H9 (cell line): ENCODE measurements around the gene VWA1. TPM values are rescaled to one million over a fixed set of nuclear protein-coding genes. Genes with fewer than 3 reads are reported as not detected.
"Not testable (repeated sequence)": the region's sequence is repeated elsewhere in the genome, so short reads cannot be mapped to it uniquely, and the experiment has no call there.

Source experiments
- DNase-seq: peaks from one replicate; pipeline ENCODE4 v3.0.0-alpha.2; 2017
- H2AFZ ChIP-seq: one replicate; pipeline ENCODE4 v1.6.1; 2013; ENCODE audit warnings: mild to moderate bottlenecking, low read length, control low read depth, moderate library complexity
- H2AK5ac ChIP-seq: 2 replicates; pipeline ENCODE4 v1.6.1; 2013; ENCODE audit warnings: low read length, control low read depth, mixed read lengths; ENCODE audit not compliant: insufficient read length
- H2BK120ac ChIP-seq: one replicate; pipeline ENCODE4 v1.6.1; 2013; ENCODE audit warnings: low read depth, mild to moderate bottlenecking, low read length, control low read depth, inconsistent platforms; ENCODE audit not compliant: poor library complexity, severe bottlenecking
- H2BK12ac ChIP-seq: 2 replicates; pipeline ENCODE4 v1.6.1; 2013; ENCODE audit warnings: low read length, control low read depth, mixed read lengths, low read depth; ENCODE audit not compliant: insufficient read length
- H2BK15ac ChIP-seq: 2 replicates; pipeline ENCODE4 v1.6.1; 2013; ENCODE audit warnings: low read depth, low read length, control low read depth
- H2BK20ac ChIP-seq: one replicate; pipeline ENCODE4 v1.6.1; 2013; ENCODE audit warnings: low read depth, mild to moderate bottlenecking, low read length, control low read depth, inconsistent platforms; ENCODE audit not compliant: poor library complexity, severe bottlenecking
- H2BK5ac ChIP-seq: 2 replicates; pipeline ENCODE4 v1.6.1; 2013; ENCODE audit warnings: low read length, control low read depth, mixed read lengths; ENCODE audit not compliant: insufficient read length
- H3K14ac ChIP-seq: 2 replicates; pipeline ENCODE4 v1.6.1; 2013; ENCODE audit warnings: low read length, control low read depth; ENCODE audit not compliant: insufficient read depth
- H3K18ac ChIP-seq: 2 replicates; pipeline ENCODE4 v1.6.1; 2013; ENCODE audit warnings: low read depth, mild to moderate bottlenecking, mixed read lengths, low read length, control low read depth; ENCODE audit not compliant: insufficient read length
- H3K23ac ChIP-seq: 2 replicates; pipeline ENCODE4 v1.6.1; 2013; ENCODE audit warnings: low read length, control low read depth, mixed read lengths, low read depth; ENCODE audit not compliant: insufficient read length
- H3K23me2 ChIP-seq: 2 replicates; pipeline ENCODE4 v1.6.1; 2013; ENCODE audit warnings: low read depth, mild to moderate bottlenecking, mixed read lengths, low read length, control low read depth; ENCODE audit not compliant: insufficient read length, poor library complexity, severe bottlenecking
- H3K27ac ChIP-seq: 2 replicates; pipeline ENCODE4 v1.5.1; 2013; ENCODE audit warnings: low read length, control low read depth, mixed read lengths, low read depth; ENCODE audit not compliant: insufficient read length
- H3K27me3 ChIP-seq: 2 replicates; pipeline ENCODE4 v1.6.1; 2013; ENCODE audit warnings: low read length, control low read depth, inconsistent platforms; ENCODE audit not compliant: insufficient read depth
- H3K4ac ChIP-seq: 2 replicates; pipeline ENCODE4 v1.6.1; 2013; ENCODE audit warnings: low read depth, mild to moderate bottlenecking, control low read depth, inconsistent platforms, low read length, moderate library complexity
- H3K4me1 ChIP-seq: 2 replicates; pipeline ENCODE4 v1.6.1; 2013; ENCODE audit warnings: low read length, control low read depth, inconsistent platforms; ENCODE audit not compliant: insufficient read depth
- H3K4me2 ChIP-seq: 2 replicates; pipeline ENCODE4 v1.6.1; 2013; ENCODE audit warnings: low read length, control low read depth, mixed read lengths; ENCODE audit not compliant: insufficient read length, insufficient read depth
- H3K56ac ChIP-seq: 2 replicates; pipeline ENCODE4 v1.6.1; 2013; ENCODE audit warnings: low read depth, mild to moderate bottlenecking, mixed read lengths, low read length, control low read depth; ENCODE audit not compliant: insufficient read length
- H3K79me1 ChIP-seq: 2 replicates; pipeline ENCODE4 v1.6.1; 2013; ENCODE audit warnings: low read depth, mild to moderate bottlenecking, moderate library complexity, low read length, control low read depth, inconsistent platforms; ENCODE audit not compliant: insufficient read depth, poor library complexity, severe bottlenecking
- H3K79me2 ChIP-seq: 2 replicates; pipeline ENCODE4 v1.6.1; 2013; ENCODE audit warnings: low read length, control low read depth, inconsistent platforms; ENCODE audit not compliant: insufficient read depth
- H3K9ac ChIP-seq: 2 replicates; pipeline ENCODE4 v1.6.1; 2013; ENCODE audit warnings: low read length, control low read depth, mixed read lengths; ENCODE audit not compliant: insufficient read length; ENCODE audit errors: extremely low read depth
- H3K9me3 ChIP-seq: one replicate; pipeline ENCODE4 v1.6.1; 2013; ENCODE audit warnings: low read depth, low read length, inconsistent platforms; ENCODE audit not compliant: control insufficient read depth
- H3T11ph ChIP-seq: one replicate; pipeline ENCODE4 v1.6.1; 2013; ENCODE audit warnings: mild to moderate bottlenecking, low read length, control low read depth, inconsistent platforms
- H4K20me1 ChIP-seq: one replicate; pipeline ENCODE4 v1.6.1; 2013; ENCODE audit not compliant: control insufficient read depth, insufficient read length, insufficient read depth
- H4K5ac ChIP-seq: 2 replicates; pipeline ENCODE4 v1.6.1; 2013; ENCODE audit warnings: low read depth, mild to moderate bottlenecking, mixed read lengths, low read length, control low read depth; ENCODE audit not compliant: insufficient read length
- H4K8ac ChIP-seq: replicated peaks from 2 replicates; pipeline ENCODE4 v1.6.1; 2013; ENCODE audit warnings: low read length, control low read depth, mixed read lengths, low read depth; ENCODE audit not compliant: insufficient read length
- H4K91ac ChIP-seq: 2 replicates; pipeline ENCODE4 v1.6.1; 2013; ENCODE audit warnings: low read depth, mild to moderate bottlenecking, moderate library complexity, mixed read lengths, low read length, control low read depth; ENCODE audit not compliant: insufficient read length
- H3K27ac Mint-ChIP-seq, 3 experiments: 2 replicates in 2 of 3; 3 replicates in 1 of 3; pipeline ENCODE4 v1.8.0; 2020 to 2021; ENCODE audit warnings: mixed read lengths in 3 of 3, mild to moderate bottlenecking in 1 of 3, moderate library complexity in 1 of 3
- H3K27me3 Mint-ChIP-seq: 2 replicates; pipeline ENCODE4 v1.8.0; 2021; ENCODE audit warnings: low read depth, mild to moderate bottlenecking, moderate library complexity, mixed read lengths
- H3K36me3 Mint-ChIP-seq, 3 experiments: 2 replicates in 2 of 3; 3 replicates in 1 of 3; pipeline ENCODE4 v1.8.0; 2020 to 2021; ENCODE audit warnings: low read depth in 3 of 3, mixed read lengths in 3 of 3; ENCODE audit not compliant: insufficient read depth in 1 of 3
- H3K4me1 Mint-ChIP-seq, 2 experiments: 2 replicates each; pipeline ENCODE4 v1.8.0; 2020; ENCODE audit warnings: mixed read lengths in 2 of 2
- H3K4me3 Mint-ChIP-seq, 2 experiments: 2 replicates in 1 of 2; 3 replicates in 1 of 2; pipeline ENCODE4 v1.8.0; 2020 to 2021; ENCODE audit warnings: mild to moderate bottlenecking in 2 of 2, mixed read lengths in 2 of 2, moderate library complexity in 1 of 2
- H3K9me3 Mint-ChIP-seq, 2 experiments: 2 replicates in 1 of 2; 3 replicates in 1 of 2; pipeline ENCODE4 v1.8.0; 2020; ENCODE audit warnings: mild to moderate bottlenecking in 2 of 2, mixed read lengths in 2 of 2, moderate library complexity in 1 of 2
- CTCF ChIP-seq: fragments of 200-600 bp; sonication (generic); conservative IDR thresholded peaks from 3 replicates; pipeline ENCODE4 v1.8.0; 2021; ENCODE audit warnings: antibody characterized with exemption, mild to moderate bottlenecking
- WGBS: extraction: QIAGEN DNeasy Blood & Tissue Kit; methylation state at CpG from one replicate; pipeline ENCODE4 v1.1.7; 2013; ENCODE audit warnings: missing lambda C conversion rate, low lambda C conversion rate, mixed read lengths; ENCODE audit not compliant: insufficient read length; ENCODE audit errors: extremely low coverage; 5-methylcytosine and 5-hydroxymethylcytosine counted together
- total RNA-seq: library from RNA; stranded (reverse); gene quantifications from 2 replicates; pipeline ENCODE4 v1.2.1, GENCODE V29; 2021

The VWA1 gene
- total RNA-seq, 1 experiment from 2014 or later: 57.1 TPM

- Mint-ChIP-seq H3K36me3 (no peaks in the 10 kb centered on the region; a peak in 1 of 7 replicates), H3K27me3 (no peaks in the 10 kb centered on the region), H3K4me1 (no peaks in the 10 kb centered on the region), H3K9me3 (no peaks in the 10 kb centered on the region), H3K27ac (no peak overlapping the region), H3K4me3 (no peak overlapping the region; a peak in 1 of 5 replicates)
- no peak for DNase-seq
- H4K5ac ChIP-seq: no peak overlapping the region
- no peaks in the 10 kb centered on the region for H3K79me2 ChIP-seq
- H3K4ac ChIP-seq: no peak overlapping the region
- no peak overlapping the region for H2BK20ac ChIP-seq
- H3K56ac ChIP-seq: no peak overlapping the region
- H3K9me3 ChIP-seq: no peaks in the 10 kb centered on the region
- no peak overlapping the region; the same call in 1 of the 2 replicates for H3K14ac ChIP-seq
- no peak overlapping the region for H3K23ac ChIP-seq
- H2AFZ ChIP-seq: no peak overlapping the region
- no peaks in the 10 kb centered on the region for H4K20me1 ChIP-seq
- H2BK15ac ChIP-seq: no peak overlapping the region
- no peak overlapping the region for H3K9ac ChIP-seq
- no peak overlapping the region for H4K8ac ChIP-seq
- no peak overlapping the region for H3T11ph ChIP-seq
- no peak overlapping the region for H2AK5ac ChIP-seq
- no peak overlapping the region for H2BK5ac ChIP-seq
- H3K18ac ChIP-seq: no peak overlapping the region
- no peaks in the 10 kb centered on the region for H3K23me2 ChIP-seq
- no peak overlapping the region for H4K91ac ChIP-seq
- no peak for TF ChIP-seq CTCF
- H3K27me3 ChIP-seq: no peaks in the 10 kb centered on the region
- no peaks in the 10 kb centered on the region for H3K4me1 ChIP-seq
- H2BK12ac ChIP-seq: no peak overlapping the region
- H3K79me1 ChIP-seq: no peaks in the 10 kb centered on the region
- WGBS: no CpG with 5 or more reads among the region's 7 CpGs
- H3K4me2 ChIP-seq: no peak overlapping the region
- H3K27ac ChIP-seq: no peak overlapping the region
- no peak overlapping the region for H2BK120ac ChIP-seq
These were observed 27.8 kb downstream of the VWA1 start for GRCh38 chr1:1463312-1463711.

GRCh38 chr1:1468196-1468985 is 32.9 kb downstream of the VWA1 start:
- not testable (repeated sequence) for H3K27me3 ChIP-seq, H3T11ph ChIP-seq, H3K36me3 Mint-ChIP-seq, H2BK12ac ChIP-seq, H4K8ac ChIP-seq, H4K91ac ChIP-seq, DNase-seq, H3K23me2 ChIP-seq, H4K20me1 ChIP-seq, H3K4me1 ChIP-seq, H2BK15ac ChIP-seq, H3K27ac ChIP-seq, H3K56ac ChIP-seq, H2BK20ac ChIP-seq, H3K4me3 Mint-ChIP-seq, H3K27me3 Mint-ChIP-seq, H2BK5ac ChIP-seq, H4K5ac ChIP-seq, H3K4me2 ChIP-seq, H3K9me3 ChIP-seq, H3K4ac ChIP-seq, H2AFZ ChIP-seq, H2BK120ac ChIP-seq, H3K79me1 ChIP-seq, H3K9me3 Mint-ChIP-seq, H3K23ac ChIP-seq, H3K14ac ChIP-seq, H3K79me2 ChIP-seq, H2AK5ac ChIP-seq, H3K18ac ChIP-seq, H3K27ac Mint-ChIP-seq, H3K9ac ChIP-seq
- peaks cover 13 to 14% of the 10 kb centered on the region in 2 experiments for H3K4me1 Mint-ChIP-seq
- WGBS: no CpG with 5 or more reads among the region's 44 CpGs
